Keratinocyte (primary cell): ENCODE results near the gene NMD3.

Source experiments
- EZH2 ChIP-seq: IDR thresholded peaks from one replicate; pipeline ENCODE4 v1.6.1; 2012; ENCODE audit warnings: inconsistent platforms, mild to moderate bottlenecking, low read length, moderate library complexity
- TF ChIP-seq, protein P1 (sequence below), 3 experiments: IDR thresholded peaks in 1 of 3; conservative IDR thresholded peaks in 1 of 3; optimal IDR thresholded peaks in 1 of 3; 2 replicates in 2 of 3; 3 replicates in 1 of 3; pipeline versions ENCODE3 to v1.5.1; 2011; ENCODE audit warnings: low read length in 3 of 3, mild to moderate bottlenecking in 3 of 3, moderate library complexity in 2 of 3, control low read depth in 1 of 3, inconsistent platforms in 1 of 3; ENCODE audit not compliant: insufficient read depth in 2 of 3; ENCODE audit errors: extremely low read depth in 1 of 3

DNA sequence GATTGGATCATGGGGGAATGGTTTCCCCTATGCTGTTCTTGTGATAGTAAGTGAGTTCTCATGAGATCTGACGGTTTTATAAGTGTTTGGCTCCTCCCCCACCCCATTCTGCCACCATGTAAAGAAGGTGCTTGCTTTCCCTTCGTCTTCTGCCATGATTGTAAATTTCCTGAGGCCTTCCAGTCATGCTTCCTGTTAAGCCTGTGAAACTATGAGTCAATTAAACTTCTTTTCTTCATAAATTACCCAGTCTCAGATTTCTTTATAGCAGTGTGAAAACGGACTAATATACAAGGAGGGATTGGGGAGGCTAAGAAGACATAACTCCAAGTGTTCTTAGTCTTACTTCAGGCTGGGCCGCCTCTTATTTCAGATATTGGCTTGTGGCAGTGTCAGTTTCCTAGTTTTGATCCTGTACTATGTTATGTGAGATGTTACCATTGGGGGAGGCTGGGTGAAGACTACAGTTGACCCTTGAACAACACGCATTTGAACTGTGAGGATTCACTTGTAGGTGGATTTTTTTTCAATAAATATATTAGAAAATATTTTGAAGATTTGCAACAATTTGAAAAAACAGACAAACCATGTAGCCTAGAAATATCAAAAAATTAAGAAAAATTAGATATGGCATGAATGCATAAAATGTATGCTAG, 44.9 kb downstream of the NMD3 start:
- TF ChIP-seq, protein P1, sequence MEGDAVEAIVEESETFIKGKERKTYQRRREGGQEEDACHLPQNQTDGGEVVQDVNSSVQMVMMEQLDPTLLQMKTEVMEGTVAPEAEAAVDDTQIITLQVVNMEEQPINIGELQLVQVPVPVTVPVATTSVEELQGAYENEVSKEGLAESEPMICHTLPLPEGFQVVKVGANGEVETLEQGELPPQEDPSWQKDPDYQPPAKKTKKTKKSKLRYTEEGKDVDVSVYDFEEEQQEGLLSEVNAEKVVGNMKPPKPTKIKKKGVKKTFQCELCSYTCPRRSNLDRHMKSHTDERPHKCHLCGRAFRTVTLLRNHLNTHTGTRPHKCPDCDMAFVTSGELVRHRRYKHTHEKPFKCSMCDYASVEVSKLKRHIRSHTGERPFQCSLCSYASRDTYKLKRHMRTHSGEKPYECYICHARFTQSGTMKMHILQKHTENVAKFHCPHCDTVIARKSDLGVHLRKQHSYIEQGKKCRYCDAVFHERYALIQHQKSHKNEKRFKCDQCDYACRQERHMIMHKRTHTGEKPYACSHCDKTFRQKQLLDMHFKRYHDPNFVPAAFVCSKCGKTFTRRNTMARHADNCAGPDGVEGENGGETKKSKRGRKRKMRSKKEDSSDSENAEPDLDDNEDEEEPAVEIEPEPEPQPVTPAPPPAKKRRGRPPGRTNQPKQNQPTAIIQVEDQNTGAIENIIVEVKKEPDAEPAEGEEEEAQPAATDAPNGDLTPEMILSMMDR (optimal IDR thresholded peaks at IDR 0.05 in 1 of 3, IDR thresholded peaks at IDR 0.05 in 1 of 3, conservative IDR thresholded peaks at IDR 0.05 in 1 of 3; ENCODE audit: extremely low read depth in 1 of 3, insufficient read depth in 2 of 3, low read length in 3 of 3): no peak
- no peak for TF ChIP-seq EZH2
